Trophoblast cell (in vitro differentiated cells and primary cell): Measurements from ENCODE around the gene TBK1.

Experiments used
- DNase-seq, 2 donors: peaks; one replicate each; pipeline ENCODE4 v3.0.0-alpha.2; 2016
- H2AFZ ChIP-seq: 2 replicates; pipeline ENCODE4 v1.6.1; 2013; ENCODE audit warnings: low read length, moderate library complexity, mild to moderate bottlenecking; ENCODE audit not compliant: insufficient read depth, poor library complexity
- H2AK5ac ChIP-seq: 2 replicates; pipeline ENCODE4 v1.6.1; 2013; ENCODE audit warnings: mild to moderate bottlenecking, low read length
- H2BK120ac ChIP-seq: 2 replicates; pipeline ENCODE4 v1.6.1; 2013; ENCODE audit warnings: low read length, mild to moderate bottlenecking, moderate library complexity; ENCODE audit not compliant: insufficient read depth, poor library complexity
- H2BK12ac ChIP-seq: 2 replicates; pipeline ENCODE4 v1.6.1; 2013; ENCODE audit warnings: mild to moderate bottlenecking, low read length, moderate library complexity
- H2BK5ac ChIP-seq: 2 replicates; pipeline ENCODE4 v1.6.1; 2013; ENCODE audit warnings: low read length, low read depth, moderate library complexity, mild to moderate bottlenecking; ENCODE audit not compliant: poor library complexity
- H3K14ac ChIP-seq: 2 replicates; pipeline ENCODE4 v1.6.1; 2013; ENCODE audit warnings: mild to moderate bottlenecking, low read length
- H3K18ac ChIP-seq: 2 replicates; pipeline ENCODE4 v1.6.1; 2013; ENCODE audit warnings: mild to moderate bottlenecking, low read length
- H3K23ac ChIP-seq: 2 replicates; pipeline ENCODE4 v1.6.1; 2013; ENCODE audit warnings: low read length
- H3K27ac ChIP-seq: 2 replicates; pipeline ENCODE4 v1.5.1; 2013; ENCODE audit warnings: low read depth, mild to moderate bottlenecking, inconsistent platforms, low read length, moderate library complexity
- H3K27me3 ChIP-seq: 2 replicates; pipeline ENCODE4 v1.6.1; 2013; ENCODE audit warnings: inconsistent platforms, mild to moderate bottlenecking, low read length, moderate library complexity; ENCODE audit not compliant: insufficient read depth
- H3K36me3 ChIP-seq, 2 experiments: 1 replicate in 1 of 2; 2 replicates in 1 of 2; pipeline ENCODE4 v1.6.1; 2013; ENCODE audit warnings: low read length in 2 of 2, mild to moderate bottlenecking in 2 of 2, moderate library complexity in 1 of 2; ENCODE audit not compliant: insufficient read depth in 2 of 2, control insufficient read depth in 1 of 2
- H3K4ac ChIP-seq: 2 replicates; pipeline ENCODE4 v1.6.1; 2013; ENCODE audit warnings: low read depth, mild to moderate bottlenecking, low read length, moderate library complexity
- H3K4me1 ChIP-seq, 2 experiments: 1 replicate in 1 of 2; 2 replicates in 1 of 2; pipeline ENCODE4 v1.6.1; 2013; ENCODE audit warnings: low read length in 2 of 2, mild to moderate bottlenecking in 2 of 2, moderate library complexity in 1 of 2; ENCODE audit not compliant: insufficient read depth in 2 of 2, control insufficient read depth in 1 of 2
- H3K4me2 ChIP-seq: 2 replicates; pipeline ENCODE4 v1.6.1; 2013; ENCODE audit warnings: inconsistent platforms, mild to moderate bottlenecking, low read length, moderate library complexity
- H3K4me3 ChIP-seq: 2 replicates; pipeline ENCODE4 v1.5.1; 2013; ENCODE audit warnings: mild to moderate bottlenecking, low read depth, low read length, inconsistent platforms
- H3K79me1 ChIP-seq: one replicate; pipeline ENCODE4 v1.6.1; 2013; ENCODE audit warnings: low read length
- H3K79me2 ChIP-seq: 2 replicates; pipeline ENCODE4 v1.6.1; 2013; ENCODE audit warnings: low read length, mild to moderate bottlenecking; ENCODE audit not compliant: control insufficient read depth, insufficient read depth, poor library complexity
- H3K9ac ChIP-seq: 2 replicates; pipeline ENCODE4 v1.6.1; 2013; ENCODE audit warnings: mild to moderate bottlenecking, low read length
- H3K9me3 ChIP-seq: 2 replicates; pipeline ENCODE4 v1.6.1; 2013; ENCODE audit warnings: low read depth, mild to moderate bottlenecking, control low read depth, inconsistent platforms, low read length; ENCODE audit not compliant: insufficient read depth
- H4K12ac ChIP-seq: 2 replicates; pipeline ENCODE4 v1.6.1; 2013; ENCODE audit warnings: low read depth, mild to moderate bottlenecking, low read length, moderate library complexity
- H4K8ac ChIP-seq: 2 replicates; pipeline ENCODE4 v1.6.1; 2013; ENCODE audit warnings: low read depth, mild to moderate bottlenecking, low read length, moderate library complexity
- H4K91ac ChIP-seq: one replicate; pipeline ENCODE4 v1.6.1; 2013; ENCODE audit warnings: low read depth, mild to moderate bottlenecking, low read length, moderate library complexity
- WGBS: extraction: QIAGEN DNeasy Blood & Tissue Kit; methylation state at CpG from one replicate; pipeline ENCODE4 v1.1.7; 2013; ENCODE audit warnings: missing lambda C conversion rate; ENCODE audit not compliant: insufficient read length, insufficient coverage; ENCODE audit errors: extremely low coverage; 5-methylcytosine and 5-hydroxymethylcytosine counted together

Gene TBK1

GRCh38 chr12:64413884-64414283, 38.0 kb upstream of the TBK1 start:
- no peak overlapping the region for H2BK120ac ChIP-seq
- H2BK5ac ChIP-seq = no peak overlapping the region
- H3K36me3 ChIP-seq = peaks cover 18 to 28% of the 10 kb centered on the region in 2 experiments
- H3K27me3 ChIP-seq = no peaks in the 10 kb centered on the region
- no peak overlapping the region for H4K91ac ChIP-seq
- H4K8ac ChIP-seq = no peak overlapping the region
- no peak overlapping the region for H3K9ac ChIP-seq
- no peak overlapping the region for H3K27ac ChIP-seq
- no peak overlapping the region for H2BK12ac ChIP-seq
- no peaks in the 10 kb centered on the region for H3K79me1 ChIP-seq
- H3K4me2 ChIP-seq = no peak overlapping the region
- no peak overlapping the region for H2AFZ ChIP-seq
- no peak overlapping the region for H3K14ac ChIP-seq
- no peak overlapping the region for H3K18ac ChIP-seq
- H3K23ac ChIP-seq = no peak overlapping the region
- H4K12ac ChIP-seq = no peak overlapping the region
- H3K4me3 ChIP-seq = no peak overlapping the region
- no peak for DNase-seq
- no peaks in the 10 kb centered on the region for H3K79me2 ChIP-seq
- no peaks in the 10 kb centered on the region for H3K9me3 ChIP-seq
- H3K4ac ChIP-seq = no peak overlapping the region
- H2AK5ac ChIP-seq = no peak overlapping the region
- no CpG with 5 or more reads among the region's 2 CpGs for WGBS
- H3K4me1 ChIP-seq = no peaks in the 10 kb centered on the region

DNA sequence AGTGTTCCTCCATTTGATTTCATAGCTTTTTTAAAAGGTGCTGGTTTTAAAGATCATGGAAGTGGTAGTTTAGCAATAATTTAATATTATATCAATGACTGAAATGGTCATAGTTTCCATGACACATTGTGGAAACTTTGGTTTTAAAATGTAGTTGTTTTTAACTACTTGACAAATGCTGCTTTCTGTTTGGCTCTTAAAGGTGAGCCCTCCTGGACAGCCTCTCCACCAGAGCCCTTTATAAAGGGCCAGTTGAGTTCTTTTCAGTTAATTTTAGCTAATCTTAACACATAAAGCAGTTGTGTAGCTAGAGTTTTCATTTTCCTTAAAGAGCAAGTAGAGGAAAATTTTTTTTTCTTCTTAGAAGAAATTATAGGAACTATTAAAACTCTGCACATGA, 33.7 kb upstream of the TBK1 start:
- no peak for DNase-seq
- H3K4me3 ChIP-seq = no peak overlapping the region
- H3K9me3 ChIP-seq = no peaks in the 10 kb centered on the region

GRCh38 chr12:64419696-64420095, 32.2 kb upstream of the TBK1 start:
- Histone ChIP-seq H3K4ac (no peak overlapping the region), H3K23ac (no peak overlapping the region), H4K8ac (no peak overlapping the region), H3K79me2 (no peaks in the 10 kb centered on the region), H3K79me1 (no peaks in the 10 kb centered on the region), H2AK5ac (no peak overlapping the region), H4K12ac (no peak overlapping the region), H2BK5ac (no peak overlapping the region), H3K36me3 (peaks cover 28 to 35% of the 10 kb centered on the region in 2 experiments), H3K9ac (no peak overlapping the region), H2AFZ (no peak overlapping the region), H4K91ac (no peak overlapping the region), H3K4me3 (no peak overlapping the region), H2BK120ac (no peak overlapping the region), H2BK12ac (no peak overlapping the region), H3K27me3 (no peaks in the 10 kb centered on the region), H3K4me2 (no peak overlapping the region), H3K9me3 (no peaks in the 10 kb centered on the region), H3K4me1 (no peaks in the 10 kb centered on the region), H3K18ac (no peak overlapping the region), H3K27ac (no peak overlapping the region), H3K14ac (no peak overlapping the region)
- no peak for DNase-seq
- WGBS = no CpG with 5 or more reads among the region's 3 CpGs

More for the DNA sequence above, 33.7 kb upstream of the TBK1 start:
- no peaks in the 10 kb centered on the region for H3K79me2 ChIP-seq
- H3K27me3 ChIP-seq = no peaks in the 10 kb centered on the region
- H3K79me1 ChIP-seq = no peaks in the 10 kb centered on the region
- no peak overlapping the region for H2AK5ac ChIP-seq
- H4K8ac ChIP-seq = no peak overlapping the region
- no peak overlapping the region for H2BK12ac ChIP-seq
- H3K9ac ChIP-seq = no peak overlapping the region
- H3K18ac ChIP-seq = no peak overlapping the region
- H2BK5ac ChIP-seq = no peak overlapping the region
- no peak overlapping the region for H4K12ac ChIP-seq
- no peak overlapping the region for H4K91ac ChIP-seq
- H3K4me2 ChIP-seq = no peak overlapping the region
- no peaks in the 10 kb centered on the region for H3K4me1 ChIP-seq
- no peak overlapping the region for H2AFZ ChIP-seq
- no peak overlapping the region for H3K23ac ChIP-seq
- peaks cover 25 to 32% of the 10 kb centered on the region in 2 experiments for H3K36me3 ChIP-seq
- no peak overlapping the region for H3K14ac ChIP-seq
- H3K4ac ChIP-seq = no peak overlapping the region
- no peak overlapping the region for H2BK120ac ChIP-seq
- H3K27ac ChIP-seq = no peak overlapping the region

- Histone ChIP-seq H2BK12ac (no peak overlapping the region), H3K23ac (no peak overlapping the region), H2AK5ac (no peak overlapping the region), H3K27ac (no peak overlapping the region), H3K9me3 (no peaks in the 10 kb centered on the region), H4K91ac (no peak overlapping the region), H2BK120ac (no peak overlapping the region), H3K36me3 (peaks cover 30 to 50% of the 10 kb centered on the region in 2 experiments), H2BK5ac (no peak overlapping the region), H3K4me2 (no peak overlapping the region), H3K4ac (no peak overlapping the region), H3K18ac (no peak overlapping the region), H3K27me3 (no peaks in the 10 kb centered on the region), H4K12ac (no peak overlapping the region), H4K8ac (no peak overlapping the region), H3K4me1 (no peaks in the 10 kb centered on the region), H3K79me2 (no peaks in the 10 kb centered on the region), H3K14ac (no peak overlapping the region), H3K4me3 (no peak overlapping the region), H3K79me1 (no peaks in the 10 kb centered on the region), H2AFZ (no peak overlapping the region), H3K9ac (no peak overlapping the region)
- no peak for DNase-seq
- WGBS = no CpG with 5 or more reads among the region's 1 CpG
These were observed 23.9 kb upstream of the TBK1 start for GRCh38 chr12:64427988-64428387.
